IPS DF 6.9 (cell line): ENCODE data around the gene EPHB1.

ENCODE experiments used
- DNase-seq: peaks from one replicate; pipeline ENCODE4 v3.0.0-alpha.2; 2013; ENCODE audit warnings: low read depth, low spot score
- H3K27ac ChIP-seq: one replicate; pipeline ENCODE4 v1.5.1; 2013; ENCODE audit warnings: low read length, control low read depth
- H3K27me3 ChIP-seq: 2 replicates; pipeline ENCODE4 v1.6.1; 2013; ENCODE audit warnings: mild to moderate bottlenecking, low read length; ENCODE audit not compliant: control insufficient read depth, insufficient read depth
- H3K36me3 ChIP-seq: 2 replicates; pipeline ENCODE4 v1.6.1; 2013; ENCODE audit warnings: low read length; ENCODE audit not compliant: control insufficient read depth, insufficient read depth
- H3K4me1 ChIP-seq: 2 replicates; pipeline ENCODE4 v1.6.1; 2013; ENCODE audit warnings: low read length; ENCODE audit not compliant: control insufficient read depth, insufficient read depth
- H3K4me3 ChIP-seq: 2 replicates; pipeline ENCODE4 v1.5.1; 2013; ENCODE audit warnings: mild to moderate bottlenecking, low read length
- H3K9me3 ChIP-seq: 2 replicates; pipeline ENCODE4 v1.6.1; 2013; ENCODE audit warnings: low read length, inconsistent platforms; ENCODE audit not compliant: control insufficient read depth, insufficient read depth
- WGBS: extraction: QIAGEN DNeasy Blood & Tissue Kit; methylation state at CpG from one replicate; pipeline ENCODE4 v1.1.7; 2013; ENCODE audit warnings: mixed read lengths, missing lambda C conversion rate; ENCODE audit not compliant: insufficient read length, insufficient coverage; 5-methylcytosine and 5-hydroxymethylcytosine counted together

EPHB1 gene

DNA sequence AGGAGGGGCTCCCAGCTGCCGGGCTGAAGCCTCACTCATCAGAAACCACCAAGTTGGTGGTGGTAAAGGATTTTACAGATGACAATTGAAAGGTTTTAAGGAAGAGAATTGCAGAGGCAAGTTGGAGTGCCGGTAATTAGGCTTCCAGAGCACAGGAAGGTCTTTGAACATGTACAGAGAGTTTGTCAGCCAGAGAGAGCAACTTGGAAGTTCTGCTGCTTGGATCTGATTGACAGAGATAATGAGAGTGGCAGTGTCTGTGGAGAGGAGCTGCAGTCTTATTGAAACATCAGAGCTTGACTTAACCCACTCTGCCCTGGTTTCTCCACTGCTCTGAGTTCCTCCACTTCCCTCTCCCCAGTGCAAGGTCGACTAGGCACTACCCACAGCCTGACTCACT, 448.6 kb downstream of the EPHB1 start:
- H3K4me1 ChIP-seq, result no peaks in the 10 kb centered on the region
- no peak for DNase-seq
- H3K4me3 ChIP-seq, result no peak overlapping the region
- no peak overlapping the region for H3K27ac ChIP-seq
- WGBS, result no CpG with 5 or more reads among the region's 3 CpGs
- no peaks in the 10 kb centered on the region for H3K27me3 ChIP-seq
- H3K9me3 ChIP-seq, result no peaks in the 10 kb centered on the region
- H3K36me3 ChIP-seq, result no peaks in the 10 kb centered on the region

DNA sequence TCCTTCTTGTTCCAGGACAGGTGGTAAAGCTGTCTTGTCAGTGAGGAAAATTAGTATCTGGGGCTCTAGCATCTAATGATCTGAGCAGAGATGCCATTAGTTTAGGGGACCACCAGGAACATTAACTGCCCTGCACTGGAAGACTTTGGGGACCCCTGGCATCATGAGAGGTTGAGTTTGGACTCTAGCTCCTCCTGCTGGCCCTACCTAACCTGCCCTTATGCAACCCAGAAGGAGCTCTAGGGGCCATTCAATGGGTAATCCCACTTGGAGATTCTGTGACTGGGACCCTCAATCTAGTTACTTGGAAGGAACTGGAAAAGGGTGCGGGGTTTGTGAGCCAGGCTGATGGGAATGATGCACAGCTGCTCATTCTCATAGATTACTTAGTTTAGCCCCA, 451.0 kb downstream of the EPHB1 start:
- no peak for DNase-seq

DNA sequence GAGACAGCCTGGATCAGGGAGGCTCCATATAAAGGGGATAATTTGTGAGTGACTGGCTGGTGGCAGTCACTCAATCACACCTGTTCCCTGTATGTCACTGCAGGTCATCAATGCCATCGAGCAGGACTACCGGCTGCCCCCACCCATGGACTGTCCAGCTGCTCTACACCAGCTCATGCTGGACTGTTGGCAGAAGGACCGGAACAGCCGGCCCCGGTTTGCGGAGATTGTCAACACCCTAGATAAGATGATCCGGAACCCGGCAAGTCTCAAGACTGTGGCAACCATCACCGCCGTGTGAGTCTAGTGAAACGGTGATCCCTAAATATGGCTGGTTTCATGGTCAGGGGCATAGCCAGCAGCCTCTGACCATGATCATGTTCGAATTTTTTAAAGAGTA, 453.2 kb downstream of the EPHB1 start:
- Histone ChIP-seq H3K4me3 (no peak overlapping the region), H3K9me3 (no peaks in the 10 kb centered on the region), H3K27ac (no peak overlapping the region), H3K4me1 (no peaks in the 10 kb centered on the region), H3K27me3 (no peaks in the 10 kb centered on the region), H3K36me3 (no peaks in the 10 kb centered on the region)
- no CpG with 5 or more reads among the region's 12 CpGs for WGBS
- no peak for DNase-seq

More for the DNA sequence above, 451.0 kb downstream of the EPHB1 start:
- H3K4me3 ChIP-seq, result no peak overlapping the region
- no CpG with 5 or more reads among the region's 1 CpG for WGBS
- no peaks in the 10 kb centered on the region for H3K27me3 ChIP-seq
- no peaks in the 10 kb centered on the region for H3K4me1 ChIP-seq
- H3K36me3 ChIP-seq, result no peaks in the 10 kb centered on the region
- no peaks in the 10 kb centered on the region for H3K9me3 ChIP-seq
- no peak overlapping the region for H3K27ac ChIP-seq

DNA sequence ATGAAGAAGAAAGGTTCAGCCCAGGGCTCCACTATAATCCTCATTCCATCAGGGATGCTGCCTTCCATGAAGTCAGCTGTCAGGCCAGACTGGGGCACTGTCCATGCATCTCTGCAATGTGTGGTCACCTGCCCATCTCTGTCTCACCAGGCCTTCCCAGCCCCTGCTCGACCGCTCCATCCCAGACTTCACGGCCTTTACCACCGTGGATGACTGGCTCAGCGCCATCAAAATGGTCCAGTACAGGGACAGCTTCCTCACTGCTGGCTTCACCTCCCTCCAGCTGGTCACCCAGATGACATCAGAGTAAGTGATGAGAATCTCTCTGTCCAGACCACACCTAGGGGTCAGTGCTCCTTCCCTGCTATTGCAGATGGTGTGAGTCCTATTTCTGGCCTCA, 454.1 kb downstream of the EPHB1 start:
- Histone ChIP-seq H3K27ac (no peak overlapping the region), H3K4me3 (no peak overlapping the region), H3K36me3 (no peaks in the 10 kb centered on the region), H3K27me3 (no peaks in the 10 kb centered on the region), H3K4me1 (no peaks in the 10 kb centered on the region), H3K9me3 (no peaks in the 10 kb centered on the region)
- DNase-seq, result no peak
- WGBS, result no CpG with 5 or more reads among the region's 5 CpGs

DNA sequence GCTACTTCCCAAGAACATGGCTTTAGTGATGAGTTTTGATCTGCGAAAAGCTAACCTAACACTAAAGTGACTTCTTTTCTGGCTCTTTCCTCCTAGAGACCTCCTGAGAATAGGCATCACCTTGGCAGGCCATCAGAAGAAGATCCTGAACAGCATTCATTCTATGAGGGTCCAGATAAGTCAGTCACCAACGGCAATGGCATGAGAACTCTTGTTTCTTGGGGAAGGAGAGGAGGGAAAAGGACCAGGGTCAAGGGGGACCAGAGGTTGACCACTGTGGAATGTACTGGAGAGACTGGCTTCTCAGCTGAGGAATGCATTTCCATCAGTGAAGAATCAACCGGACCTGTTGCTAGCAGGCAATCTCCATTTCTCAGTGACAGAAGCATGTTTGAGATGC, 463.9 kb downstream of the EPHB1 start:
- Histone ChIP-seq H3K36me3 (no peaks in the 10 kb centered on the region; the same call in 1 of the 2 replicates), H3K27ac (no peak overlapping the region), H3K4me1 (peaks cover 3% of the 10 kb centered on the region; the same call in 1 of the 2 replicates), H3K9me3 (no peaks in the 10 kb centered on the region), H3K27me3 (no peaks in the 10 kb centered on the region), H3K4me3 (no peak overlapping the region)
- no CpG with 5 or more reads among the region's 3 CpGs for WGBS
- DNase-seq, result no peak

DNA sequence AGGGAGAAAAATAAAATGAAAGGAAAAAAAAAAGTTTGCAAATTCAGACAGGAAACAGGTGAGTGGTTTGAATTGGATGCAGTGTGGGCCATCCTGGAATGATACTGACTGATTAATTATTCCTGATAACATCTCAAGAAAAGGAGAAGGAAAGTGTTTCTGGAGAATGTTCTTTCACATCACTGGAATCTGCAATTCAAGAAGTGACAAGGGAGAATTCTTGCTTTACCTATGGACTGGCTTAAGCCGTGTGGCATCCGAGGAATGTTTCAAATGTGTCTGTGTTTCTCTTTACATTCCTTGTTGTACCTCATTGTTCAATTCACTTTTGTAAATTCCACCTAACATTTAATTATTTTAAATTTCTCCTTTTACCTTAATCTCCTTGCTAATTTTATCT, 465.0 kb downstream of the EPHB1 start:
- H3K4me3 ChIP-seq, result no peak overlapping the region
- WGBS, result no CpG with 5 or more reads among the region's 2 CpGs
- no peak for DNase-seq
- no peak overlapping the region for H3K27ac ChIP-seq
- H3K9me3 ChIP-seq, result no peaks in the 10 kb centered on the region
- H3K4me1 ChIP-seq, result peaks cover 3% of the 10 kb centered on the region; the same call in 1 of the 2 replicates
- H3K27me3 ChIP-seq, result no peaks in the 10 kb centered on the region
- H3K36me3 ChIP-seq, result no peaks in the 10 kb centered on the region; the same call in 1 of the 2 replicates

DNA sequence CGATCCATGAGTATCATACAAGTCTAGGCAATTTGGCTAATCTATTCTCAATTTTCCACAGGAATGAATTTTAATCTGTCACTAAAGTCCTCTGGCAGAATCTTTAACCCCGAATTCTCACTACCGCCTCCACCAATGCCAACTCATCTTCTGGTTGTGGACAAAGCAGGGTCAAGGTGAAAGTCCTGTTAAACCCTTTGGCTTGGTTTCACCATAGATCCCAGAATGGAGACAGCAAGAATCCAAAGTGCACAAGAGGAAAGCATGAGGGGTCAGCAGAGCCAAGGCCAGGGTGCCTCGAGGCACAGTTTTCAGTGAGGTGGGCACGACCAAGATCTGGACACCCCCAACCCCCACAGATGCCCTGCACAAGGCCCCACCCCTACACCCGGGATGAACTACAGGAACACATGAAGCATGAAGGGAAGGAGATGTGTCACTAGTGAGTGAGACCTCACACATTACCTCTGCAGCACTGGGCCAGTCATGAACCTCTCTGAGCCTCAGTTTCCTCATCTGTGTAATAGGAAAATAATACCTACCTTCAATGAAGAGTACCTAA, 466.2 kb downstream of the EPHB1 start:
- no peaks in the 10 kb centered on the region for H3K9me3 ChIP-seq

DNA sequence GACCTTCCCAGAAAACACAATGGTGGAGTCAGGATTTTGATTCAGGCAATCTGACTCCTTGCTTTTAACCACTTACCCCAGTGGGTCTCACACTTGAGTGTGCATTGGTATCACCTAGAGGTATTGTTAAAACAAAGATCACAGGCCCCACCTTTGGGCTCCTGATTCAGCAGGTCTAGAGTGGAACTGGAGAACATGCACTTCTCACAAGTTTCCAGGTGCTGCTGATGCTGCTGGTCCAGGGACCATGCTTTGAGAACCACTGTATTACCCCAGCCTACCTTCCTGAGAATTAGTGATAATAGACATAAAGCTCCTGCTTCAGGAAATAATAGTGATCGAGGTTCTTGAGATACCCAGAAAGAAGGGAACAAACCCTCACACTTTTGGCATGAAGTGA, 466.9 kb downstream of the EPHB1 start:
- no peak for DNase-seq
- Histone ChIP-seq H3K9me3 (no peaks in the 10 kb centered on the region), H3K4me1 (peaks cover 3% of the 10 kb centered on the region; the same call in 1 of the 2 replicates), H3K36me3 (no peaks in the 10 kb centered on the region; the same call in 1 of the 2 replicates), H3K27ac (no peak overlapping the region), H3K27me3 (no peaks in the 10 kb centered on the region), H3K4me3 (no peak overlapping the region)
- no CpG with 5 or more reads among the region's 1 CpG for WGBS

More for the DNA sequence above, 466.2 kb downstream of the EPHB1 start:
- no peaks in the 10 kb centered on the region for H3K27me3 ChIP-seq
- H3K4me3 ChIP-seq, result no peak overlapping the region
- no peak overlapping the region for H3K27ac ChIP-seq
- WGBS, result no CpG with 5 or more reads among the region's 6 CpGs
- no peak for DNase-seq
- H3K4me1 ChIP-seq, result peaks cover 3% of the 10 kb centered on the region; the same call in 1 of the 2 replicates
- no peaks in the 10 kb centered on the region; the same call in 1 of the 2 replicates for H3K36me3 ChIP-seq

DNA sequence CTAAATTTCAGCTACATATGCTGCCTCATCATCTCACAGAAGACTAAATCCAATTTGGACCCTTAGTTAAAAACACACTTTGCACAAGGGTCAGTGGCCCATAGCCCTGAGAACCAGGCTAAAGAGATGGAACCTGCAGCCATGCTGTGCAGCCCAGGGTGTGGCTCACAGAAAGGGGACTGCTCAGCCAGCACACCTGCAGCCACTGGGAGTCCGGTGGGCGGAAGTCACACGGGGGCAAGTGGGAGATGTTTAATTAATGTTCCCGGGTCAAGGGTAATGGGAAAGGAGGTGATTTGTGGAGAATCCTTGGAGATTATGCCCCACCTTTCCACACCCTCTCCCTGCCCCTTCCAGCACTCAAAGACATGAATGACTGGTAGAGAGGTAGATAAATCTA, 467.4 kb downstream of the EPHB1 start:
- no CpG with 5 or more reads among the region's 4 CpGs for WGBS
- Histone ChIP-seq H3K36me3 (no peaks in the 10 kb centered on the region; the same call in 1 of the 2 replicates), H3K4me1 (peaks cover 3% of the 10 kb centered on the region; the same call in 1 of the 2 replicates), H3K27me3 (no peaks in the 10 kb centered on the region), H3K27ac (no peak overlapping the region), H3K9me3 (no peaks in the 10 kb centered on the region), H3K4me3 (no peak overlapping the region)
- DNase-seq, result no peak

DNA sequence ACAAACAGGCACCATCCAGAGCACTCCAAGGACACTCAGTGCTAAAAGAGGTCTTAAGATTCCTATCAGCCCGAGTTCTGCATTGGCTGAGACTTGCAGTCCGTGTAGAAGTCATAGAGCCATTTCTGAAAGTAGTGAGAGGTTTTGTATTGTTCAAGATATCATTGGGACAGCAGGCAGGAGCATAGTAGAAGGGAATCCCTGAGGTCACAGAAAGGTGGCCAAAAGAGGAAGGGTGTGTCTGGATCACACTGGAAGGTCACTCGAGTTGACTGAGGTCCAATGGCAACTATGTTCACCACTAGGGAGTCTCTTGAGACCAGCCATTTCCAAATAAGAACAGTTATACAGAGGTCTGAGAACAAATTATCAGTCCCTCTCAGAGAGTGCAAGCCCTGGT, 468.3 kb downstream of the EPHB1 start:
- H3K9me3 ChIP-seq, result no peaks in the 10 kb centered on the region
- no peak overlapping the region for H3K4me3 ChIP-seq
- peaks cover 3% of the 10 kb centered on the region; the same call in 1 of the 2 replicates for H3K4me1 ChIP-seq
- no peaks in the 10 kb centered on the region; the same call in 1 of the 2 replicates for H3K36me3 ChIP-seq
- no peak for DNase-seq
- WGBS, result no CpG with 5 or more reads among the region's 3 CpGs
- no peak overlapping the region for H3K27ac ChIP-seq
- H3K27me3 ChIP-seq, result no peaks in the 10 kb centered on the region

DNA sequence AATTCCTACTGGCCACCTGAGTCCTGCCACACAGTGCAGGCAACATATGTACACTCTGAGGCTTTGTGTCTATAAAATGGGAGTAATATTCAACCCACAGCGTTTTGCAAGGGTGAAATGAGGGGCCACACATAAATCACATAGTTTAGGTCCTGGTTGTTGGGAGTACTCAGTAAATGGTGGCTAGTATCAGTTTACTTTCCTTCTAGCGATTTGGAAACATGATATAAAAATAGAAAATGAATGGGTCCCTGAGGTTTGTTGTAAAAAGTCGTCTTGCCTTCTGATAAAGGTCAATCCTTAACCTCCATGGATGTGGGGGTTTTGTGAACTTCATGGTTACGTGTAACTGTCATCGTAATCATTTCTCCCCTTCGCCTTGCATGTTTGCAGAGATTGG, 472.4 kb downstream of the EPHB1 start:
- WGBS, result no CpG with 5 or more reads among the region's 6 CpGs
- Histone ChIP-seq H3K36me3 (no peaks in the 10 kb centered on the region), H3K27ac (no peak overlapping the region), H3K9me3 (no peaks in the 10 kb centered on the region), H3K4me1 (no peaks in the 10 kb centered on the region; the same call in 1 of the 2 replicates), H3K27me3 (no peaks in the 10 kb centered on the region), H3K4me3 (no peak overlapping the region)
- DNase-seq, result no peak
